CD14-positive monocyte (primary cell): Measurements from ENCODE around the gene FRZB. TPM values are rescaled to one million over a fixed set of nuclear protein-coding genes. Genes with fewer than 3 reads are reported as not detected.

Source experiments
- DNase-seq, 3 donors: peaks; one replicate each; pipeline ENCODE4 v3.0.0-alpha.2; 2011 to 2022
- H2AFZ ChIP-seq: 2 replicates; pipeline ENCODE4 v1.6.0; 2012; ENCODE audit warnings: mild to moderate bottlenecking, low read depth, low read length, inconsistent platforms; ENCODE audit not compliant: insufficient read depth, poor library complexity, severe bottlenecking
- H3K27ac ChIP-seq, 2 donors: 1 replicate in 1 of 2; 2 replicates in 1 of 2; pipeline ENCODE4 v1.5.1; 2012 to 2013; ENCODE audit warnings: low read length in 2 of 2, control low read depth in 1 of 2, inconsistent platforms in 1 of 2, low read depth in 1 of 2, mild to moderate bottlenecking in 1 of 2
- H3K27me3 ChIP-seq, 2 donors: one replicate each; pipeline versions ENCODE4 v1.6.0 to v1.6.1; 2011 to 2013; ENCODE audit warnings: low read length in 2 of 2; ENCODE audit not compliant: control insufficient read depth in 2 of 2, insufficient read depth in 2 of 2
- H3K36me3 ChIP-seq, 2 donors: replicated peaks in 1 of 2; 1 replicate in 1 of 2; 2 replicates in 1 of 2; pipeline versions ENCODE4 v1.5.1 to v1.6.1; 2012 to 2013; ENCODE audit warnings: low read length in 2 of 2, control low read depth in 1 of 2, inconsistent platforms in 1 of 2, mild to moderate bottlenecking in 1 of 2; ENCODE audit not compliant: insufficient read depth in 2 of 2, control insufficient read depth in 1 of 2
- H3K4me1 ChIP-seq, 2 donors: 1 replicate in 1 of 2; 2 replicates in 1 of 2; pipeline versions ENCODE4 v1.5.1 to v1.6.1; 2012 to 2013; ENCODE audit warnings: low read length in 2 of 2, control low read depth in 1 of 2, inconsistent platforms in 1 of 2, mild to moderate bottlenecking in 1 of 2, moderate library complexity in 1 of 2; ENCODE audit not compliant: insufficient read depth in 2 of 2, control insufficient read depth in 1 of 2
- H3K4me2 ChIP-seq: replicated peaks from 2 replicates; pipeline ENCODE3; 2012; ENCODE audit warnings: low read length, moderate library complexity, mild to moderate bottlenecking; ENCODE audit not compliant: poor library complexity, severe bottlenecking; ENCODE audit errors: extremely low read depth
- H3K4me3 ChIP-seq, 3 experiments: fragments of 200-600 bp in 1 of 3; sonication (generic) in 1 of 3; replicated peaks in 1 of 3; 1 replicate in 2 of 3; 2 replicates in 1 of 3; pipeline ENCODE4 v1.5.1; 2011 to 2013; ENCODE audit warnings: low read length in 3 of 3, mild to moderate bottlenecking in 3 of 3, control low read depth in 2 of 3, low read depth in 2 of 3, inconsistent platforms in 1 of 3, moderate library complexity in 1 of 3
- H3K79me2 ChIP-seq: 2 replicates; pipeline ENCODE4 v1.6.0; 2012; ENCODE audit warnings: mild to moderate bottlenecking, control low read depth, inconsistent platforms, low read length, moderate library complexity; ENCODE audit not compliant: insufficient read depth
- H3K9ac ChIP-seq: 2 replicates; pipeline ENCODE4 v1.6.0; 2017; ENCODE audit warnings: low read length, mild to moderate bottlenecking; ENCODE audit not compliant: insufficient read depth, poor library complexity, severe bottlenecking
- H3K9me3 ChIP-seq, 2 donors: replicated peaks in 1 of 2; 1 replicate in 1 of 2; 2 replicates in 1 of 2; pipeline versions ENCODE4 v1.5.1 to v1.6.1; 2012 to 2013; ENCODE audit warnings: low read length in 2 of 2, control low read depth in 1 of 2; ENCODE audit not compliant: control insufficient read depth in 1 of 2, insufficient read depth in 1 of 2
- H4K20me1 ChIP-seq: 2 replicates; pipeline ENCODE4 v1.6.0; 2012; ENCODE audit warnings: mild to moderate bottlenecking, low read length, control low read depth, moderate library complexity; ENCODE audit not compliant: insufficient read depth
- H3K27ac Mint-ChIP-seq, 7 donors: one replicate each; pipeline ENCODE4 v1.8.0; 2020; ENCODE audit warnings: mild to moderate bottlenecking in 7 of 7, mixed read lengths in 7 of 7, moderate library complexity in 6 of 7, inconsistent platforms in 2 of 7
- H3K27me3 Mint-ChIP-seq, 3 donors: one replicate each; pipeline ENCODE4 v1.8.0; 2021 to 2022; ENCODE audit warnings: low read depth in 3 of 3, mild to moderate bottlenecking in 3 of 3, mixed read lengths in 3 of 3, moderate library complexity in 3 of 3, inconsistent platforms in 1 of 3
- H3K36me3 Mint-ChIP-seq, 2 donors: one replicate each; pipeline ENCODE4 v1.8.0; 2020; ENCODE audit warnings: mixed read lengths in 2 of 2, inconsistent platforms in 1 of 2, mild to moderate bottlenecking in 1 of 2
- H3K4me1 Mint-ChIP-seq: one replicate; pipeline ENCODE4 v1.8.0; 2020; ENCODE audit warnings: mild to moderate bottlenecking, mixed read lengths
- H3K4me3 Mint-ChIP-seq, 2 donors: one replicate each; pipeline ENCODE4 v1.8.0; 2020; ENCODE audit warnings: mild to moderate bottlenecking in 2 of 2, mixed read lengths in 2 of 2, moderate library complexity in 1 of 2
- H3K9me3 Mint-ChIP-seq, 7 donors: one replicate each; pipeline ENCODE4 v1.8.0; 2020 to 2022; ENCODE audit warnings: mixed read lengths in 7 of 7, mild to moderate bottlenecking in 6 of 7, moderate library complexity in 6 of 7, inconsistent platforms in 2 of 7
- CTCF ChIP-seq: fragments of 200-600 bp; IDR thresholded peaks from one replicate; pipeline ENCODE4 v1.8.0; 2022; ENCODE audit warnings: antibody characterized with exemption, mild to moderate bottlenecking
- WGBS: methylation state at CpG from one replicate; pipeline ENCODE4 v1.1.5; 2013; ENCODE audit warnings: missing lambda C conversion rate; ENCODE audit not compliant: insufficient coverage; 5-methylcytosine and 5-hydroxymethylcytosine counted together
- intact Hi-C, 2 donors: fragments of 100-400 bp; cut with micrococcal nuclease; formaldehyde crosslinking; loops; one replicate each; pipeline versions ENCODE4 v1.15.0 to v1.15.1; 2023
- polyA plus RNA-seq, 3 donors: library from polyadenylated mRNA; depleted of rRNA in 1 of 3; unstranded in 2 of 3; stranded (reverse) in 1 of 3; fragments of 300-500 nt in 2 of 3; fragments of >200 nt in 1 of 3; fragmentation: Illumina TruSeq in 2 of 3; gene quantifications; 1 replicate in 2 of 3; 2 replicates in 1 of 3; pipeline ENCODE4 v1.2.3, GENCODE V29; 2012 to 2021

FRZB gene
- polyA plus RNA-seq, 3 donors = not detected

- intact Hi-C loops = no loop called here
- Histone ChIP-seq H3K4me1 (no peaks in the 10 kb centered on the region), H3K9me3 (peaks cover 5 to 8% of the 10 kb centered on the region in 2 donors), H2AFZ (no peak overlapping the region), H3K9ac (no peak overlapping the region), H3K4me2 (no peak overlapping the region), H3K36me3 (no peaks in the 10 kb centered on the region), H3K27me3 (no peaks in the 10 kb centered on the region), H3K27ac (no peak overlapping the region), H4K20me1 (no peaks in the 10 kb centered on the region), H3K79me2 (no peaks in the 10 kb centered on the region), H3K4me3 (no peak overlapping the region)
- WGBS = no CpG with 5 or more reads among the region's 4 CpGs
- TF ChIP-seq CTCF = no peak
- Mint-ChIP-seq H3K36me3 (no peaks in the 10 kb centered on the region), H3K4me3 (no peak overlapping the region), H3K9me3 (peaks cover 0 to 15% (median 5%) of the 10 kb centered on the region in 7 donors), H3K27ac (no peak overlapping the region), H3K27me3 (peaks cover 1 to 2% (median 1%) of the 10 kb centered on the region in 3 donors), H3K4me1 (no peaks in the 10 kb centered on the region)
- DNase-seq = no peak
These were observed 25.2 kb upstream of the FRZB start for GRCh38 chr2:182891611-182892010.

- no peak overlapping the region for H2AFZ ChIP-seq
- peaks cover 5 to 8% of the 10 kb centered on the region in 2 donors for H3K9me3 ChIP-seq
- H3K36me3 Mint-ChIP-seq = no peaks in the 10 kb centered on the region
- H3K27ac Mint-ChIP-seq = no peak overlapping the region
- DNase-seq = no peak
- no CpG with 5 or more reads among the region's 3 CpGs for WGBS
- no peak overlapping the region for H3K27ac ChIP-seq
- H3K4me2 ChIP-seq = no peak overlapping the region
- H4K20me1 ChIP-seq = no peaks in the 10 kb centered on the region
- no peak overlapping the region for H3K4me3 Mint-ChIP-seq
- H3K9ac ChIP-seq = no peak overlapping the region
- no peaks in the 10 kb centered on the region for H3K4me1 Mint-ChIP-seq
- H3K4me1 ChIP-seq = no peaks in the 10 kb centered on the region
- TF ChIP-seq CTCF = no peak
- H3K79me2 ChIP-seq = no peaks in the 10 kb centered on the region
- peaks cover 0 to 15% (median 5%) of the 10 kb centered on the region in 7 donors for H3K9me3 Mint-ChIP-seq
- H3K4me3 ChIP-seq = no peak overlapping the region
- H3K36me3 ChIP-seq = no peaks in the 10 kb centered on the region
- intact Hi-C loops = no loop called here
- no peaks in the 10 kb centered on the region for H3K27me3 ChIP-seq
- H3K27me3 Mint-ChIP-seq = peaks cover 1 to 2% (median 1%) of the 10 kb centered on the region in 3 donors
These were observed 24.4 kb upstream of the FRZB start for GRCh38 chr2:182890773-182891378.
